Measurements from ENCODE around the gene IQCK. TPM values are rescaled to one million over a fixed set of nuclear protein-coding genes. Genes with fewer than 3 reads are reported as not detected.

Gene IQCK
- polyA plus RNA-seq, 3 donors = 0.52 to 1.2 (median 0.58) TPM

- Histone ChIP-seq H4K20me1 (ENCODE audit: insufficient read depth, low read length) (no peaks in the 10 kb centered on the region), H3K4me2 (replicated peaks; ENCODE audit: extremely low read depth, low read length, poor library complexity, severe bottlenecking) (no peak overlapping the region), H3K79me2 (ENCODE audit: insufficient read depth, low read length) (no peaks in the 10 kb centered on the region), H3K9me3 (replicated peaks in 1 of 2; ENCODE audit: control insufficient read depth in 1 of 2, insufficient read depth in 1 of 2, low read length in 2 of 2) (no peaks in the 10 kb centered on the region), H3K27me3 (ENCODE audit: control insufficient read depth in 2 of 2, insufficient read depth in 2 of 2, low read length in 2 of 2) (no peaks in the 10 kb centered on the region), H3K36me3 (replicated peaks in 1 of 2; ENCODE audit: control insufficient read depth in 1 of 2, insufficient read depth in 2 of 2, low read length in 2 of 2) (no peaks in the 10 kb centered on the region), H3K27ac (ENCODE audit: low read depth in 1 of 2, low read length in 2 of 2) (no peak overlapping the region), H3K4me3 (replicated peaks in 1 of 3; ENCODE audit: low read depth in 2 of 3, low read length in 3 of 3) (no peak overlapping the region), H2AFZ (ENCODE audit: insufficient read depth, low read depth, low read length, poor library complexity, severe bottlenecking) (no peak overlapping the region), H3K9ac (ENCODE audit: insufficient read depth, low read length, poor library complexity, severe bottlenecking) (no peak overlapping the region), H3K4me1 (ENCODE audit: control insufficient read depth in 1 of 2, insufficient read depth in 2 of 2, low read length in 2 of 2) (no peaks in the 10 kb centered on the region)
- Mint-ChIP-seq H3K27ac (no peak overlapping the region), H3K36me3 (no peaks in the 10 kb centered on the region), H3K9me3 (no peaks in the 10 kb centered on the region), H3K4me3 (no peak overlapping the region), H3K4me1 (no peaks in the 10 kb centered on the region), H3K27me3 (ENCODE audit: low read depth in 3 of 3) (peaks cover 0 to 1% (median 0%) of the 10 kb centered on the region in 3 donors)
- DNase-seq = no peak
- intact Hi-C loops (cut with micrococcal nuclease) = no loop called here
- 79% methylated on average over 4 of the region's 7 CpGs for WGBS (ENCODE audit: insufficient coverage)
- TF ChIP-seq, protein P1, sequence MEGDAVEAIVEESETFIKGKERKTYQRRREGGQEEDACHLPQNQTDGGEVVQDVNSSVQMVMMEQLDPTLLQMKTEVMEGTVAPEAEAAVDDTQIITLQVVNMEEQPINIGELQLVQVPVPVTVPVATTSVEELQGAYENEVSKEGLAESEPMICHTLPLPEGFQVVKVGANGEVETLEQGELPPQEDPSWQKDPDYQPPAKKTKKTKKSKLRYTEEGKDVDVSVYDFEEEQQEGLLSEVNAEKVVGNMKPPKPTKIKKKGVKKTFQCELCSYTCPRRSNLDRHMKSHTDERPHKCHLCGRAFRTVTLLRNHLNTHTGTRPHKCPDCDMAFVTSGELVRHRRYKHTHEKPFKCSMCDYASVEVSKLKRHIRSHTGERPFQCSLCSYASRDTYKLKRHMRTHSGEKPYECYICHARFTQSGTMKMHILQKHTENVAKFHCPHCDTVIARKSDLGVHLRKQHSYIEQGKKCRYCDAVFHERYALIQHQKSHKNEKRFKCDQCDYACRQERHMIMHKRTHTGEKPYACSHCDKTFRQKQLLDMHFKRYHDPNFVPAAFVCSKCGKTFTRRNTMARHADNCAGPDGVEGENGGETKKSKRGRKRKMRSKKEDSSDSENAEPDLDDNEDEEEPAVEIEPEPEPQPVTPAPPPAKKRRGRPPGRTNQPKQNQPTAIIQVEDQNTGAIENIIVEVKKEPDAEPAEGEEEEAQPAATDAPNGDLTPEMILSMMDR (IDR thresholded peaks at IDR 0.05) = no peak
These were observed 135.9 kb downstream of the IQCK start for GRCh38 chr16:19853742-19854542.

GRCh38 chr16:19854543-19854876, 136.4 kb downstream of the IQCK start:
- no peaks in the 10 kb centered on the region for H3K36me3 Mint-ChIP-seq
- TF ChIP-seq, protein P1 (IDR thresholded peaks at IDR 0.05) = no peak
- Histone ChIP-seq H3K27me3 (ENCODE audit: control insufficient read depth in 2 of 2, insufficient read depth in 2 of 2, low read length in 2 of 2) (no peaks in the 10 kb centered on the region), H3K9me3 (replicated peaks in 1 of 2; ENCODE audit: control insufficient read depth in 1 of 2, insufficient read depth in 1 of 2, low read length in 2 of 2) (no peaks in the 10 kb centered on the region), H3K4me3 (replicated peaks in 1 of 3; ENCODE audit: low read depth in 2 of 3, low read length in 3 of 3) (no peak overlapping the region), H3K9ac (ENCODE audit: insufficient read depth, low read length, poor library complexity, severe bottlenecking) (no peak overlapping the region), H3K79me2 (ENCODE audit: insufficient read depth, low read length) (no peaks in the 10 kb centered on the region), H4K20me1 (ENCODE audit: insufficient read depth, low read length) (no peaks in the 10 kb centered on the region), H3K4me1 (ENCODE audit: control insufficient read depth in 1 of 2, insufficient read depth in 2 of 2, low read length in 2 of 2) (no peaks in the 10 kb centered on the region), H2AFZ (ENCODE audit: insufficient read depth, low read depth, low read length, poor library complexity, severe bottlenecking) (no peak overlapping the region), H3K36me3 (replicated peaks in 1 of 2; ENCODE audit: control insufficient read depth in 1 of 2, insufficient read depth in 2 of 2, low read length in 2 of 2) (no peaks in the 10 kb centered on the region), H3K27ac (ENCODE audit: low read depth in 1 of 2, low read length in 2 of 2) (no peak overlapping the region), H3K4me2 (replicated peaks; ENCODE audit: extremely low read depth, low read length, poor library complexity, severe bottlenecking) (no peak overlapping the region)
- H3K4me1 Mint-ChIP-seq = no peaks in the 10 kb centered on the region
- WGBS (ENCODE audit: insufficient coverage) = no CpG with 5 or more reads among the region's 6 CpGs
- H3K4me3 Mint-ChIP-seq = no peak overlapping the region
- no peaks in the 10 kb centered on the region for H3K9me3 Mint-ChIP-seq
- DNase-seq = no peak
- H3K27me3 Mint-ChIP-seq (ENCODE audit: low read depth in 3 of 3) = peaks cover 0 to 1% (median 0%) of the 10 kb centered on the region in 3 donors
- intact Hi-C loops (cut with micrococcal nuclease) = no loop called here
- no peak overlapping the region for H3K27ac Mint-ChIP-seq
